Spleen (tissue), 11 donors: Measurements from ENCODE around the gene GRIK3. TPM values are rescaled to one million over a fixed set of nuclear protein-coding genes. Genes with fewer than 3 reads are reported as not detected.
A peak's percentile ranks its signal among the peaks of the same experiment; 100 is the strongest.

Experiments used
- DNase-seq: peaks from one replicate; pipeline ENCODE4 v3.0.0-alpha.2; 2020
- H3K27ac ChIP-seq, 8 donors: fragments of 200-600 bp; sonication (generic) in 7 of 8; 1 replicate in 4 of 8; 2 replicates in 4 of 8; pipeline versions ENCODE4 v1.5.0 to v1.8.0; 2016 to 2021; ENCODE audit warnings: inconsistent platforms in 4 of 8, mild to moderate bottlenecking in 4 of 8, moderate library complexity in 1 of 8
- H3K27me3 ChIP-seq, 7 donors: fragments of 200-600 bp; sonication (generic) in 6 of 7; replicated peaks in 1 of 7; 1 replicate in 4 of 7; 2 replicates in 3 of 7; pipeline versions ENCODE4 v1.5.0 to v1.8.0; 2016 to 2021; ENCODE audit warnings: inconsistent platforms in 3 of 7, mild to moderate bottlenecking in 1 of 7
- H3K36me3 ChIP-seq, 6 donors: fragments of 200-600 bp; sonication (generic) in 5 of 6; 1 replicate in 4 of 6; 2 replicates in 2 of 6; pipeline versions ENCODE4 v1.5.0 to v1.8.0; 2016 to 2021; ENCODE audit warnings: inconsistent platforms in 2 of 6
- H3K4me1 ChIP-seq, 6 donors: fragments of 200-600 bp; sonication (generic) in 5 of 6; 1 replicate in 3 of 6; 2 replicates in 3 of 6; pipeline versions ENCODE4 v1.5.0 to v1.8.0; 2016 to 2021; ENCODE audit warnings: inconsistent platforms in 3 of 6
- H3K4me3 ChIP-seq, 8 donors: fragments of 200-600 bp; sonication (generic) in 7 of 8; 1 replicate in 4 of 8; 2 replicates in 4 of 8; pipeline versions ENCODE4 v1.5.0 to v1.8.0; 2016 to 2021; ENCODE audit warnings: inconsistent platforms in 4 of 8, mild to moderate bottlenecking in 4 of 8, moderate library complexity in 2 of 8
- H3K9me3 ChIP-seq, 8 donors: fragments of 200-600 bp; sonication (generic) in 7 of 8; 1 replicate in 4 of 8; 2 replicates in 4 of 8; pipeline versions ENCODE4 v1.5.0 to v1.8.0; 2016 to 2021; ENCODE audit warnings: inconsistent platforms in 4 of 8
- POLR2A ChIP-seq, 3 donors: fragments of 450-650 bp; IDR thresholded peaks; one replicate each; pipeline ENCODE4 v1.5.1; 2017; ENCODE audit warnings: antibody characterized with exemption in 3 of 3, mild to moderate bottlenecking in 1 of 3
- POLR2AphosphoS5 ChIP-seq, 3 donors: sonication (generic); formaldehyde crosslinking; IDR thresholded peaks; one replicate each; pipeline ENCODE4 v1.5.1; 2017; ENCODE audit warnings: antibody characterized with exemption in 3 of 3
- WGBS, 5 donors: extraction: QIAGEN DNeasy Blood & Tissue Kit in 3 of 5; methylation state at CpG; one replicate each; pipeline versions ENCODE4 v1.1.5 to v1.1.7; 2013 to 2018; 5-methylcytosine and 5-hydroxymethylcytosine counted together
- intact Hi-C: fragments of 100-400 bp; cut with DNase I; formaldehyde crosslinking; loops from one replicate; pipeline ENCODE4 v1.15.0; 2023; ENCODE audit warnings: low total_unique reads
- polyA plus RNA-seq, 3 donors: library from polyadenylated mRNA; stranded (reverse); fragments of 200-250 nt; gene quantifications; one replicate each; pipeline ENCODE4 v1.2.1, GENCODE V29; 2013
- total RNA-seq, 7 donors: library from RNA; depleted of rRNA in 3 of 7; stranded (reverse); fragments of >200 nt in 3 of 7; fragmentation: NEBNext Ultra II Directional in 4 of 7; extraction: Animal tissue kit (Norgen Biotek cat#: 25700) in 4 of 7; gene quantifications; one replicate each; pipeline versions ENCODE4 v1.1.0 to v1.2.1, GENCODE V29; 2016 to 2021
- TF ChIP-seq, protein P1 (sequence below), 11 experiments: fragments of 200-600 bp in 7 of 11; fragments of 450-650 bp in 4 of 11; sonication (generic) in 4 of 11; IDR thresholded peaks in 8 of 11; conservative IDR thresholded peaks in 3 of 11; 1 replicate in 7 of 11; 2 replicates in 4 of 11; pipeline versions ENCODE4 v1.4.0 to v1.8.0; 2016 to 2021; ENCODE audit warnings: antibody characterized with exemption in 11 of 11, inconsistent platforms in 4 of 11, mild to moderate bottlenecking in 1 of 11
- donor health status: healthy with polysubstance abuse.
- donor health status: DM: no; HTN: no; CAD: no; lungs with moderate emphysema.
- donor health status: DM: no; HTN: no; CAD: no.
- donor health status: Bipolar disorder and iron deficiency.
- donor health status: healthy.
- donor health status: DM: no; HTN: no; CAD: no.
- donor health status: DM: yes; HTN: yes; CAD: no.

Gene GRIK3
- total and polyA plus RNA-seq, 10 donors = 0.09 to 0.74 (median 0.19) TPM

- Histone ChIP-seq H3K27me3 (peaks cover 0 to 30% (median 0%) of the 10 kb centered on the region in 7 donors), H3K27ac (peak overlapping the region in 1 of 8 donors; percentile 1), H3K9me3 (no peaks in the 10 kb centered on the region), H3K36me3 (no peaks in the 10 kb centered on the region), H3K4me1 (peaks cover 0 to 13% (median 0%) of the 10 kb centered on the region in 6 donors), H3K4me3 (no peak overlapping the region)
- DNase-seq = no peak
- intact Hi-C loops = no loop called here
- WGBS, 5 donors = 54 to 70% (median 58%) methylated on average over 6 of the region's 6 CpGs
- TF ChIP-seq POLR2A (IDR thresholded peaks at IDR 0.05) (no peak), POLR2AphosphoS5 (IDR thresholded peaks at IDR 0.05) (no peak)
- TF ChIP-seq, protein P1, sequence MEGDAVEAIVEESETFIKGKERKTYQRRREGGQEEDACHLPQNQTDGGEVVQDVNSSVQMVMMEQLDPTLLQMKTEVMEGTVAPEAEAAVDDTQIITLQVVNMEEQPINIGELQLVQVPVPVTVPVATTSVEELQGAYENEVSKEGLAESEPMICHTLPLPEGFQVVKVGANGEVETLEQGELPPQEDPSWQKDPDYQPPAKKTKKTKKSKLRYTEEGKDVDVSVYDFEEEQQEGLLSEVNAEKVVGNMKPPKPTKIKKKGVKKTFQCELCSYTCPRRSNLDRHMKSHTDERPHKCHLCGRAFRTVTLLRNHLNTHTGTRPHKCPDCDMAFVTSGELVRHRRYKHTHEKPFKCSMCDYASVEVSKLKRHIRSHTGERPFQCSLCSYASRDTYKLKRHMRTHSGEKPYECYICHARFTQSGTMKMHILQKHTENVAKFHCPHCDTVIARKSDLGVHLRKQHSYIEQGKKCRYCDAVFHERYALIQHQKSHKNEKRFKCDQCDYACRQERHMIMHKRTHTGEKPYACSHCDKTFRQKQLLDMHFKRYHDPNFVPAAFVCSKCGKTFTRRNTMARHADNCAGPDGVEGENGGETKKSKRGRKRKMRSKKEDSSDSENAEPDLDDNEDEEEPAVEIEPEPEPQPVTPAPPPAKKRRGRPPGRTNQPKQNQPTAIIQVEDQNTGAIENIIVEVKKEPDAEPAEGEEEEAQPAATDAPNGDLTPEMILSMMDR (IDR thresholded peaks at IDR 0.05 in 8 of 11, conservative IDR thresholded peaks at IDR 0.05 in 3 of 11) = no peak
These were observed 168.0 kb downstream of the GRIK3 start for GRCh38 chr1:36866169-36866814.

DNA sequence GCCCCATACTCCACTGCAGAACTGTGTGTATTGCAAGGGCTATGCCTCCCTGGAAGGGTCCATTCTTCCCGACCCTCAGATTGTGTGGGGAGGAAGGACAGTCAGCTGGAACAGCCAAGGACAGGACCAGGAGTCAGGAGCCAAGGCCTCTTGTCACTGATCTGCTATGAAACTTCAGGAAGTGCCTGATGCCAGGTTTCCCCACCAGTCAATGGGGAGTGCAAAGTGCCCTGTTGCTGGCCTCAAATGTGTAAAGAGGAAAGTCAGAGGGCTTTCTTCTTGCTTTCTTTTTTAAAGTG is 168.8 kb downstream of the GRIK3 start:
- TF ChIP-seq POLR2A (IDR thresholded peaks at IDR 0.05) (no peak), POLR2AphosphoS5 (IDR thresholded peaks at IDR 0.05) (peak in 1 of 3 donors; percentile 10)
- TF ChIP-seq, protein P1 (IDR thresholded peaks at IDR 0.05 in 8 of 11, conservative IDR thresholded peaks at IDR 0.05 in 3 of 11) = no peak
- intact Hi-C loops = no loop called here
- 22 to 64% (median 51%) methylated on average over 1 of the region's 1 CpG for WGBS, 5 donors
- Histone ChIP-seq H3K4me3 (no peak overlapping the region), H3K27me3 (peaks cover 0 to 30% (median 0%) of the 10 kb centered on the region in 7 donors), H3K36me3 (no peaks in the 10 kb centered on the region), H3K4me1 (peaks cover 0 to 13% (median 0%) of the 10 kb centered on the region in 6 donors), H3K27ac (peak overlapping the region in 3 of 8 donors; percentile 1 to 10 (median 3)), H3K9me3 (no peaks in the 10 kb centered on the region)
- DNase-seq = no peak

DNA sequence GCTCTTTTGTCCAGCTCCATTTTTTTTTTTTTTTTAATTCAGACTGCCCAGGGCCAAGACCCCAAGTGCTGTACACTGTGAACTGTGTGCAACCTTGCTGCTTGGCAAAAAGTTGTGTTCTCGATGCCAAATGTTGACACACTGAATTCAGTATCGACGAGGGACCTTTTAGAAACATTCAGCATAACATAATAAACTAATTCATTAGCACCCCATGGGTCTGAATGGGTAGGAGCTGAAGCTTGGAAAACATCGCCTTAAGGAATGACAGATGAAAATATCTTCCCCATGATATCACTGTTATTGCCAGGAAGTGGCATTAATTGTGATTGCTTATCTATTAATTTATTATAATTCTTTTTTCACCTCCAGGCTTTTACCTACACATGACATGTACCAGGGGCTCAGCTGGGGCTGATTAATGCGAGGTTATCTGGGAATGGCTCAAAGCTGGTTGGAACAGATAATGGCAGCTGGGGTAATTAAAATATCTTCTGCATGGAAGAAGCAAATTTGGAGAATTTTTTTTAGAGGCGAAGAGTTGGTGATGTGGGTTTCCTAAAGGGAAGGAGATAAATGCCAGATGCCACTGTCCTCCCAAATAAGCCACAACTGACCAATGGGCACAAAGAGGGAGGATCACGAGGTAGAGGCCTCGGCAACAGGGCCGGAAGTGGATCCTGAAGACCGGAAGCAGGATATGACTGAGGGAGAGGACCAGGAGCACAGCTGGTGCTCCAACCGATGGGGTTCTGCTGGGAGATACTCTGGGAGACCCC is 169.3 kb downstream of the GRIK3 start:
- no peak for DNase-seq

DNA sequence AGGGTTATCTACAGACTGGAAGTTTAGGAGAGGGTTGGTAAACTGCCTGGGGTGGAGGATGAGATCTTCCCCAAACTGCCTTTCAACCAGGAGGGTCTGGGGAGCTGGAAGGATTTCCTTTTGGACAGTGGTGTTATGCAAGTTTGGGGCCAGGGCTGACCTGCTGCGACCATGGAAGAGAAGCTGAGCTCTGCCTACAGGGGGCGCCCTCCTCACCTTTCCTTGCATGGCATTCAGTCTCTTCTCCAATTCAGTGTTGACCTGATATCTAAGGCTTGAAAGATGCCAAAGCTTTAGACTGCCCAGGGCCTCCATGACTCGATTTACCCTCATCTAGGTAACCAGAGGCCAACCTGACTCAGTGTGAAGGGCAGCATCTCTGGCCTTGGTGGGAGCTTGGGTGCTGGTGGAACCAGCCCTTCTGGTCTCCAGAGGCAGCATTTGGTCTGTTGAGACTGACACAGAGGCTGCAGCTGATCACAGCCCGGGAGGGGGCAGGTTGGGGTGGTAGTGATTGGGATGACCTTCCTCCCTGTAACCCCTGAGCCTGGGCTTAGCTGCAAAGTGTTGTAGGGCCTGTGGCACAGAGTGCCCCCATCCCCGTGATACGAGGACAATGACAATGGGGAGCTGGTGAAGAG is 170.0 kb downstream of the GRIK3 start:
- 34 to 58% (median 39%) methylated on average over 5 to 6 of the region's 6 CpGs for WGBS, 5 donors
- intact Hi-C loops = no loop called here

More for the DNA sequence above, 169.3 kb downstream of the GRIK3 start:
- intact Hi-C loops = no loop called here
- H3K9me3 ChIP-seq = no peaks in the 10 kb centered on the region
- H3K27me3 ChIP-seq = peaks cover 0 to 36% (median 2%) of the 10 kb centered on the region in 7 donors
- H3K36me3 ChIP-seq = no peaks in the 10 kb centered on the region
- peak overlapping the region in 2 of 8 donors; percentile 3 to 10 for H3K27ac ChIP-seq
- no peak overlapping the region for H3K4me3 ChIP-seq
- no peak for TF ChIP-seq POLR2A (IDR thresholded peaks at IDR 0.05)
- TF ChIP-seq POLR2AphosphoS5 (IDR thresholded peaks at IDR 0.05) = peak in 2 of 3 donors; percentile 16 to 44
- WGBS, 5 donors = 58 to 75% (median 64%) methylated on average over 11 of the region's 11 CpGs
- peaks cover 0 to 13% (median 0%) of the 10 kb centered on the region in 6 donors for H3K4me1 ChIP-seq

More for the DNA sequence above, 170.0 kb downstream of the GRIK3 start:
- TF ChIP-seq, protein P1 (IDR thresholded peaks at IDR 0.05 in 8 of 11, conservative IDR thresholded peaks at IDR 0.05 in 3 of 11) = peak in 2 of 11 experiments; percentile 8 to 45
- TF ChIP-seq POLR2AphosphoS5 (IDR thresholded peaks at IDR 0.05) (no peak), POLR2A (IDR thresholded peaks at IDR 0.05) (no peak)
- Histone ChIP-seq H3K27me3 (peaks cover 0 to 43% (median 2%) of the 10 kb centered on the region in 7 donors), H3K9me3 (no peaks in the 10 kb centered on the region), H3K4me1 (peaks cover 0 to 13% (median 0%) of the 10 kb centered on the region in 6 donors), H3K4me3 (no peak overlapping the region), H3K27ac (no peak overlapping the region), H3K36me3 (no peaks in the 10 kb centered on the region)
- no peak for DNase-seq
